Activated naive CD8-positive, alpha-beta T cell treated with anti-CD3 and anti-CD28 coated beads, Interleukin-2, amount 50 U/mL, for 24 hours (primary cell): ENCODE data around the gene USH1G.
"Not testable (repeated sequence)": the region's sequence is repeated elsewhere in the genome, so short reads cannot be mapped to it uniquely, and the experiment has no call there.

Experiments
- ATAC-seq: fragments of 150-1000 bp; cut with Tn5 transposase; one replicate; pipeline ENCODE4 v1.10.0; 2021
- DNase-seq: peaks from one replicate; pipeline ENCODE4 v3.0.0; 2021
- H3K27ac Mint-ChIP-seq: one replicate; pipeline ENCODE4 v1.8.0; 2021; ENCODE audit warnings: mild to moderate bottlenecking, mixed read lengths
- H3K27me3 Mint-ChIP-seq: one replicate; pipeline ENCODE4 v1.8.0; 2021; ENCODE audit warnings: mixed read lengths
- H3K36me3 Mint-ChIP-seq: one replicate; pipeline ENCODE4 v1.8.0; 2021; ENCODE audit warnings: low read depth, mixed read lengths
- H3K4me1 Mint-ChIP-seq: one replicate; pipeline ENCODE4 v1.8.0; 2021; ENCODE audit warnings: mixed read lengths
- H3K4me3 Mint-ChIP-seq: one replicate; pipeline ENCODE4 v1.8.0; 2021; ENCODE audit warnings: mild to moderate bottlenecking, moderate library complexity, mixed read lengths
- H3K9me3 Mint-ChIP-seq: one replicate; pipeline ENCODE4 v1.8.0; 2021; ENCODE audit warnings: mixed read lengths

Gene USH1G

GRCh38 chr17:74922694-74923537, at the start of gene USH1G:
USH1G (minus strand) TSS chr17:74923255; CDS start chr17:74923073, 182 bp downstream.
- DNase-seq, result no peak
- Mint-ChIP-seq H3K4me1 (peaks cover 6% of the 10 kb centered on the region), H3K4me3 (peak within 1 kb of the TSS; percentile 42), H3K27me3 (peaks cover 58% of the 10 kb centered on the region), H3K36me3 (no peaks in the 10 kb centered on the region), H3K27ac (no peak within 1 kb of the TSS), H3K9me3 (no peaks in the 10 kb centered on the region)
- peak; percentile 17 for ATAC-seq

DNA sequence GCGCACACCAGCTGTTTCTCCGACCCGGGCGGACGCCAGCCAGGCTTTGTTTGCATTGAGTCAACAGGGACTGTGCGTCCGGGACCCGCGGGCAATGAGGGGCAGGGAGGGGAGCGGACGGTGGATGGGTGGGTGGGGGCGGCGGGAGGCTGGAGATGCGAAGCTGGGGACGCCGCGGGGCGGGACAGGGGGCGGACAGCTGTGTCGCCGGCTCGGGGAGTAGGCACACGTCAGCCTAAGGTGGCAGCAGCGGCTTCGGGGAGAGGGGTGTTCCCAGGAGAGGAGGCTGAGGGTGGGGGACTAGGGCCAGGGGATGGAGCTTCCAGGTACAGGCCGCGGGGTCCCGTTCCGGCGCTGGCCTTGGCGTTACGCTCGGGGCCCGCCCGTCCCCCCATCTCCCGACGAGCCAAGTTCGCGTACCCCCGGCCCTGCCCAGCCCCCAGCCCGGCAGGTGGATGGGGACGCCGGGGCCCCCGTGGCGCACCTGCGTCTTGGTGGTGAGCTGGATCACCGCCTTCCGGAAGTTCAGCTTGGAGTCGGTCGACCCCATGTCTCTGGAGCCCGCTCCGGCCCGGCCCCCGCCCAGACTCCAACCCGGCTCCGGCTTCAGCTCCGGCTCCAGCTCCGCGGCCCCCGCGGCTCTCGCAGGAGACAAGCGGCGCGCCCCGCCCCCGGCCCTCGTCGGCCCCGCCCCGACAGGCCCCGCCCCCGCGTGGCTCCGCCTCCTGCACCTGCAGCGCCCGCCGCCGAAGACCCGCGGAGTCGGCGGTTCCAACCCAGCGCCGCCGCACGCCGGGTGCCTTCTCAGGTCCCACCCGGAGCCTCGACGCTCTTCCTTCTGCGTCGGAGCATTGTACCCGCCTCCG, 49.3 kb upstream of the USH1G start, which contains the start of gene HID1:
TSS of gene HID1 (minus strand) at position 653 of the 866 bp plus-strand sequence. CDS start at position 550, 103 bp downstream.
- Mint-ChIP-seq H3K27ac (no peak within 1 kb of the TSS), H3K9me3 (no peaks in the 10 kb centered on the region), H3K4me3 (peak within 1 kb of the TSS; percentile 75), H3K4me1 (peaks cover 5% of the 10 kb centered on the region), H3K27me3 (peaks cover 18% of the 10 kb centered on the region), H3K36me3 (no peaks in the 10 kb centered on the region)
- ATAC-seq (peak; percentile 78), DNase-seq (peak; percentile 79)

GRCh38 chr17:74971842-74972106, 48.7 kb upstream of the USH1G start:
- ATAC-seq (no peak), DNase-seq (no peak)
- no peaks in the 10 kb centered on the region for H3K9me3 Mint-ChIP-seq
- peak overlapping the region; percentile 38 for H3K4me3 Mint-ChIP-seq
- no peak overlapping the region for H3K27ac Mint-ChIP-seq
- H3K36me3 Mint-ChIP-seq, result no peaks in the 10 kb centered on the region
- peaks cover 5% of the 10 kb centered on the region for H3K4me1 Mint-ChIP-seq
- H3K27me3 Mint-ChIP-seq, result peaks cover 18% of the 10 kb centered on the region

DNA sequence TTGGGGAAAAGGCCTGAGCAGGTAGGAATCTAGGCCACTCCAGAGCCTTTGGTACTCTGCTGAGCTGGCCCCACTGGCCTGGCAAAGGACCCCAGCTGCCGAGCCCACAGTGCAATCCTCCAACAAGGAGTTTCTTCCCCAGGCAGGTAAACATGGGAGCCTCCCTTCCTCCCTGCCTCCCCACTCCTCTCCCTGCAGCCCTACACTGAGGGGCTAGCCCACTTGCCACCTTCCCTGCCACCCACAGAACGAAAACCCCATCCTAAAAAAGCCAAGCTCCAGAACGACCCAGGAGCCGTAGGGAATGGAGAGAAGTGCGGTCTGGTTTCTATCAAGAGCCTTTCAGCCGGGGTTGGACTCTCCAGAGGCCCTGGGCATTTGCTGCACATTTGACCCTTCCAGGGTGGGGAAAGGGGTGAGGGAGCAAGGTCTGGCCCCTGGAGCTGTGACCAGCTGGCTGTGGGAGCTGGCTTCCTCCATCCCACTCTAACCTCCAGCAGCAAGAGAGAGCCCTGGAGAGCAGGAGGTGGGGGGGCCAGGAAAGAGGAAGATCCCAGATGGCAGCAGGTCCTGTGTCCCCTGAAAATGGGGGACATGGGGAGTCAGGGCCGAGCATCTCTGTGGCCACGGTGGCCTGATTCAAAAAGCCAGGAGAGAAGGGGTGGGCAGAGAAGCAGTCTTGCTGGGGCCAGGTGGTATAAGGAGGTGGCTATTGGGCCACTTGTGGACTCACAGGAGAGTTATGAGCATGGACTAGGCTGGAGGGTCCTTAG, 48.2 kb upstream of the USH1G start:
- H3K27me3 Mint-ChIP-seq, result peaks cover 18% of the 10 kb centered on the region
- ATAC-seq, result no peak
- H3K9me3 Mint-ChIP-seq, result no peaks in the 10 kb centered on the region
- peaks cover 5% of the 10 kb centered on the region for H3K4me1 Mint-ChIP-seq
- no peak overlapping the region for H3K27ac Mint-ChIP-seq
- H3K4me3 Mint-ChIP-seq, result peak overlapping the region; percentile 38
- DNase-seq, result no peak
- no peaks in the 10 kb centered on the region for H3K36me3 Mint-ChIP-seq

DNA sequence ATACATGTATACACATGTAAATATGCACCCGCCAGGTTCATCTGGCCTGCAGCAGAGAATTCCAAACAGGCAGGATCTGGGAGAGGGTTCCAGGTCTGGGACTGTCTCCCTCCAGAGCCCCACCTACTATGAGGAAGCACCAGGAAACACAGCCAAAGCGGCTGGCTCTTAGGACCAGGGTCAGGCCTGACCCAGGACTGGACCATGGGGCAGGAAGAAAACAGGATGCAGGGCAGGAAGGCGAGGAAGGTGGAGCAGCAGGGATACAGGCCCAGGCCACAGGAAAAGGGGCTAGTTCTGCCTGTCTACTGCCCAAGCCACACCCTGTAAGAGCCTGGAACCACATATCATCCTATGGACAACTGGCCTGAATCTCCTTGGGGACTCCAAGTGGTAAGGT, 47.3 kb upstream of the USH1G start:
- ATAC-seq (no peak), DNase-seq (no peak)
- no peaks in the 10 kb centered on the region for H3K36me3 Mint-ChIP-seq
- no peak overlapping the region for H3K27ac Mint-ChIP-seq
- no peaks in the 10 kb centered on the region for H3K9me3 Mint-ChIP-seq
- peaks cover 5% of the 10 kb centered on the region for H3K4me1 Mint-ChIP-seq
- peaks cover 15% of the 10 kb centered on the region for H3K27me3 Mint-ChIP-seq
- no peak overlapping the region for H3K4me3 Mint-ChIP-seq

DNA sequence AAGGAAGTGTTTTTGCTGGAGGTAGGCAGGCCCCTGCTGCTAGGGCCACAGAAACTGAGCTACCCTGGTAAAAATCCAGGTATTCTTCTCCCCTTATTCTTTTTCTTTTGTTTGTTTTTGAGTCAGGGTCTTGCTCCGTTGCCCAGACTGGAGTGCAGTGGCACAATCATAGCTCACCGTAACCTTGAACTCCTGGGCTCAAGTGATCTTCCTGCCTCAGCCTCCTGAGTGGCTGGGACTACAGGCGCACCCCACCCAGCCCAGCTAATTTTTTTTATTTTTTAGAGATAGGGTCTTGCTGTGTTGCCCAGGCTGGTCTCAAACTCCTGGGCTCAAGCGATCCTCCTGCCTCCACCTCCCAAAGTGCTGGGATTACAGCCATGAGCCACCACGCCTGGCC, 46.4 kb upstream of the USH1G start:
- H3K27ac Mint-ChIP-seq, DNase-seq, H3K9me3 Mint-ChIP-seq, H3K4me3 Mint-ChIP-seq, H3K4me1 Mint-ChIP-seq, H3K36me3 Mint-ChIP-seq, ATAC-seq: not testable (repeated sequence)
- H3K27me3 Mint-ChIP-seq, result peaks cover 12% of the 10 kb centered on the region

GRCh38 chr17:74968361-74968780, 45.3 kb upstream of the USH1G start:
- H3K4me3 Mint-ChIP-seq, result no peak overlapping the region
- peaks cover 11% of the 10 kb centered on the region for H3K27me3 Mint-ChIP-seq
- ATAC-seq (no peak), DNase-seq (no peak)
- H3K36me3 Mint-ChIP-seq, result no peaks in the 10 kb centered on the region
- H3K27ac Mint-ChIP-seq, result no peak overlapping the region
- H3K9me3 Mint-ChIP-seq, result no peaks in the 10 kb centered on the region
- peaks cover 5% of the 10 kb centered on the region for H3K4me1 Mint-ChIP-seq

DNA sequence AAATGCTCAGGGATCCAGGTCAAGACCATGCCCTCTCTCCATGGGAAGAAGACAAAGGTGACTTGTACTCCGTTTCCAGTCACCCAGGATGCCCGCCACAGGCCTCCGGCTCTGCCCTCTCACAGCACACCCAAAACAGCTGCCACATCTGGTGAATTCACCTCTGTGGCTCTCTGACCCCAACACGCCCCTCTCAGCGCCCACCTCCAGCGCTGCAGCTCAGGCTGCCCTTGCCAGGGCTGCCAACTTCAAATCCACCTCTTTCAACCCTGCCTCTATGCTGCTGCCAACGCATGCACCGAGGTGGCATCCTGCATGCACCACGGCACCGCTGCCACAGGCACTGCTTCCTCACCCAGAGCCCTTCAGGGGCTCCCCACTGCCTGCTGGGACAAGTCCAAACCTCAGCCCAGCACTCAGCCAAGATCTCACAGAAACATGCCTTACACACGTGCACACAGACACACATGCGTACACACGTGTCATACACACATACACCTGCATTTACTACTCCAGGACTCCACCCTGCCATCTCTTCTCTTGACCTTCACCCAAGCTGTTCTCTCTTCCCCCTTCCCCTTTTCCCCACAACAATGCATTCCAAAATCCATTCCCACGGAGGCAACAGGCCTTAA, 42.0 kb upstream of the USH1G start:
- no peaks in the 10 kb centered on the region for H3K36me3 Mint-ChIP-seq
- ATAC-seq, result no peak
- no peak overlapping the region for H3K4me3 Mint-ChIP-seq
- no peak for DNase-seq
- peaks cover 5% of the 10 kb centered on the region for H3K4me1 Mint-ChIP-seq
- H3K27ac Mint-ChIP-seq, result no peak overlapping the region
- H3K27me3 Mint-ChIP-seq, result no peaks in the 10 kb centered on the region
- no peaks in the 10 kb centered on the region for H3K9me3 Mint-ChIP-seq

- no peaks in the 10 kb centered on the region for H3K36me3 Mint-ChIP-seq
- H3K27me3 Mint-ChIP-seq, result no peaks in the 10 kb centered on the region
- H3K4me3 Mint-ChIP-seq, result no peak overlapping the region
- no peaks in the 10 kb centered on the region for H3K9me3 Mint-ChIP-seq
- H3K27ac Mint-ChIP-seq, result no peak overlapping the region
- H3K4me1 Mint-ChIP-seq, result peaks cover 5% of the 10 kb centered on the region
- ATAC-seq (no peak), DNase-seq (no peak)
Measured at GRCh38 chr17:74964246-74964761, 41.2 kb upstream of the USH1G start.

- Mint-ChIP-seq H3K36me3 (no peaks in the 10 kb centered on the region), H3K9me3 (no peaks in the 10 kb centered on the region), H3K4me3 (no peak overlapping the region), H3K27me3 (no peaks in the 10 kb centered on the region), H3K4me1 (peaks cover 5% of the 10 kb centered on the region), H3K27ac (no peak overlapping the region)
- no peak for DNase-seq
- ATAC-seq, result no peak
Measured at GRCh38 chr17:74963656-74964055, 40.6 kb upstream of the USH1G start.

- H3K36me3 Mint-ChIP-seq, result no peaks in the 10 kb centered on the region
- ATAC-seq (no peak), DNase-seq (no peak)
- H3K9me3 Mint-ChIP-seq, result no peaks in the 10 kb centered on the region
- H3K4me1 Mint-ChIP-seq, result peaks cover 5% of the 10 kb centered on the region
- H3K27me3 Mint-ChIP-seq, result no peaks in the 10 kb centered on the region
- no peak overlapping the region for H3K4me3 Mint-ChIP-seq
- no peak overlapping the region for H3K27ac Mint-ChIP-seq
Measured at GRCh38 chr17:74962622-74963394, 39.8 kb upstream of the USH1G start.

GRCh38 chr17:74961657-74962350, 38.7 kb upstream of the USH1G start:
- Mint-ChIP-seq H3K27ac (no peak overlapping the region), H3K36me3 (no peaks in the 10 kb centered on the region), H3K9me3 (no peaks in the 10 kb centered on the region), H3K4me1 (peaks cover 5% of the 10 kb centered on the region), H3K27me3 (no peaks in the 10 kb centered on the region), H3K4me3 (no peak overlapping the region)
- peak; percentile 90 for DNase-seq
- peak; percentile 68 for ATAC-seq
